ENCODE results near the gene TOLLIP. TPM values are rescaled to one million over a fixed set of nuclear protein-coding genes. Genes with fewer than 3 reads are reported as not detected.

TOLLIP gene
- total and polyA plus RNA-seq, 12 donors: 19.0 to 53.6 (median 42.6) TPM

- 57 to 64% methylated on average over 34 of the region's 34 CpGs for WGBS, 2 donors
- no peak overlapping the region for H3K4me3 ChIP-seq
- no peaks in the 10 kb centered on the region for H3K36me3 ChIP-seq
- no peak for TF ChIP-seq CTCF (IDR thresholded peaks at IDR 0.05)
- no peaks in the 10 kb centered on the region for H3K4me1 ChIP-seq
- H3K27ac ChIP-seq: no peak overlapping the region
- ATAC-seq (peak in 1 of 8 donors; percentile 19), DNase-seq (no peak)
- H3K9me3 ChIP-seq: no peaks in the 10 kb centered on the region
- H3K27me3 ChIP-seq: no peaks in the 10 kb centered on the region
- intact Hi-C loops (cut with DNase I): no loop called here
These were observed 70.5 kb downstream of the TOLLIP start for GRCh38 chr11:1238767-1239595.

- no peak overlapping the region for H3K27ac ChIP-seq
- no peak overlapping the region for H3K4me3 ChIP-seq
- ATAC-seq: no peak
- H3K36me3 ChIP-seq: no peaks in the 10 kb centered on the region
- no peak for TF ChIP-seq CTCF (IDR thresholded peaks at IDR 0.05)
- no peaks in the 10 kb centered on the region for H3K27me3 ChIP-seq
- H3K9me3 ChIP-seq: no peaks in the 10 kb centered on the region
- no peak for DNase-seq
- intact Hi-C loops (cut with DNase I): no loop called here
- no peaks in the 10 kb centered on the region for H3K4me1 ChIP-seq
- 76 to 81% methylated on average over 10 of the region's 10 CpGs for WGBS, 2 donors
These were observed 71.6 kb downstream of the TOLLIP start for GRCh38 chr11:1237851-1238250.

GRCh38 chr11:1237128-1237580 is 72.3 kb downstream of the TOLLIP start:
- H3K4me3 ChIP-seq: no peak overlapping the region
- no peaks in the 10 kb centered on the region for H3K36me3 ChIP-seq
- DNase-seq (no peak), ATAC-seq (no peak)
- WGBS, 2 donors: 81 to 83% methylated on average over 13 of the region's 13 CpGs
- peaks cover 0 to 1% (median 0%) of the 10 kb centered on the region in 7 donors for H3K27me3 ChIP-seq
- no peak overlapping the region for H3K27ac ChIP-seq
- no peaks in the 10 kb centered on the region for H3K4me1 ChIP-seq
- intact Hi-C loops (cut with DNase I): no loop called here
- no peak for TF ChIP-seq CTCF (IDR thresholded peaks at IDR 0.05)
- no peaks in the 10 kb centered on the region for H3K9me3 ChIP-seq

GRCh38 chr11:1236316-1237127 is 72.9 kb downstream of the TOLLIP start:
- Histone ChIP-seq H3K9me3 (no peaks in the 10 kb centered on the region), H3K27ac (no peak overlapping the region), H3K4me1 (no peaks in the 10 kb centered on the region), H3K36me3 (no peaks in the 10 kb centered on the region), H3K4me3 (no peak overlapping the region), H3K27me3 (peaks cover 0 to 8% (median 0%) of the 10 kb centered on the region in 7 donors)
- 83 to 84% methylated on average over 37 of the region's 37 CpGs for WGBS, 2 donors
- DNase-seq: peak in 1 of 2 donors; percentile 6
- no peak for TF ChIP-seq CTCF (IDR thresholded peaks at IDR 0.05)
- ATAC-seq: no peak
- intact Hi-C loops (cut with DNase I): no loop called here
